SK-N-SH (cell line): ENCODE data around the gene TLL2. TPM values are rescaled to one million over a fixed set of nuclear protein-coding genes. Genes with fewer than 3 reads are reported as not detected.
A peak's percentile ranks its signal among the peaks of the same experiment; 100 is the strongest.

Experiments
- CTCF ChIA-PET: fragments of 300-600, 350-600 bp; formaldehyde crosslinking; extraction: SDS; loops from one replicate; lab custom pipeline; 2021; lab: Yijun Ruan, JAX
- POLR2A ChIA-PET: fragments of 350-600 bp; sonication (Branson Sonifier 250); formaldehyde crosslinking; extraction: SDS; loops from one replicate; lab custom pipeline; 2020; ENCODE audit warnings: antibody characterized with exemption, inconsistent platforms; lab: Yijun Ruan, JAX
- DNase-seq: peaks from one replicate; pipeline ENCODE4 v3.0.0; 2012
- H2AFZ ChIP-seq: fragments of 200-600 bp; sonication (generic); 2 replicates; pipeline ENCODE4 v1.8.1; 2016; ENCODE audit warnings: antibody characterized with exemption, mild to moderate bottlenecking, low read depth
- H3F3A ChIP-seq: fragments of 200-600 bp; sonication (generic); replicated peaks from 2 replicates; pipeline ENCODE3; 2016; ENCODE audit warnings: antibody characterized with exemption, mild to moderate bottlenecking; ENCODE audit not compliant: insufficient read depth
- H3K27ac ChIP-seq, 2 experiments: fragments of 200-500 bp in 1 of 2; fragments of 200-600 bp in 1 of 2; sonication (Bioruptor generic) in 1 of 2; sonication (generic), shearing (Covaris generic) in 1 of 2; 2 replicates each; pipeline versions ENCODE4 v1.5.1 to v1.6.1; 2014 to 2016; ENCODE audit warnings: low read depth in 2 of 2, inconsistent platforms in 1 of 2, low read length in 1 of 2, mild to moderate bottlenecking in 1 of 2, mixed read lengths in 1 of 2
- H3K27me3 ChIP-seq: fragments of 200-600 bp; sonication (generic), shearing (Covaris generic); 2 replicates; pipeline ENCODE4 v1.6.1; 2016; ENCODE audit warnings: mixed run types; ENCODE audit not compliant: insufficient read depth
- H3K36me3 ChIP-seq, 2 experiments: fragments of 200-500 bp in 1 of 2; fragments of 200-600 bp in 1 of 2; sonication (Bioruptor generic) in 1 of 2; sonication (generic) in 1 of 2; replicated peaks in 1 of 2; 2 replicates each; pipeline versions ENCODE3 to v1.5.1; 2014 to 2016; ENCODE audit warnings: low read length in 1 of 2, mild to moderate bottlenecking in 1 of 2; ENCODE audit not compliant: insufficient read depth in 2 of 2, control insufficient read depth in 1 of 2
- H3K4me1 ChIP-seq, 2 experiments: fragments of 200-500 bp in 1 of 2; fragments of 200-600 bp in 1 of 2; sonication (Bioruptor generic) in 1 of 2; sonication (generic), shearing (Covaris generic) in 1 of 2; 2 replicates each; pipeline versions ENCODE4 v1.5.1 to v1.6.1; 2014 to 2016; ENCODE audit warnings: low read depth in 1 of 2, low read length in 1 of 2, mixed run types in 1 of 2; ENCODE audit not compliant: insufficient read depth in 2 of 2, control insufficient read depth in 1 of 2
- H3K4me2 ChIP-seq: fragments of 200-600 bp; sonication (generic), shearing (Covaris generic); 2 replicates; pipeline ENCODE4 v1.6.1; 2017; ENCODE audit warnings: mixed run types
- H3K4me3 ChIP-seq, 2 experiments: fragments of 200-500 bp in 1 of 2; fragments of 200-600 bp in 1 of 2; sonication (Bioruptor generic) in 1 of 2; sonication (generic), shearing (Covaris generic) in 1 of 2; 2 replicates each; pipeline versions ENCODE4 v1.5.1 to v1.8.1; 2014 to 2016; ENCODE audit warnings: low read depth in 2 of 2, inconsistent platforms in 1 of 2, low read length in 1 of 2, mild to moderate bottlenecking in 1 of 2, mixed read lengths in 1 of 2, moderate library complexity in 1 of 2
- H3K79me2 ChIP-seq: fragments of 200-600 bp; sonication (generic); 2 replicates; pipeline ENCODE4 v1.8.1; 2017; ENCODE audit warnings: mild to moderate bottlenecking; ENCODE audit not compliant: insufficient read depth
- H3K9ac ChIP-seq: fragments of 200-600 bp; sonication (generic); 2 replicates; pipeline ENCODE4 v1.6.1; 2017; ENCODE audit warnings: mixed run types
- H3K9me2 ChIP-seq: fragments of 200-600 bp; sonication (generic); 2 replicates; pipeline ENCODE4 v1.6.1; 2017; ENCODE audit warnings: mixed run types
- H3K9me3 ChIP-seq: fragments of 200-600 bp; sonication (generic); 2 replicates; pipeline ENCODE4 v1.6.1; 2017; ENCODE audit warnings: mixed run types, mild to moderate bottlenecking, moderate library complexity
- H4K20me1 ChIP-seq: fragments of 200-600 bp; sonication (generic); 2 replicates; pipeline ENCODE4 v1.6.1; 2017; ENCODE audit warnings: mild to moderate bottlenecking, mixed run types; ENCODE audit not compliant: insufficient read depth
- CHD2 ChIP-seq: fragments of 150-350 bp; IDR thresholded peaks from 2 replicates; pipeline ENCODE4 v1.6.1; 2018; ENCODE audit warnings: low read length; ENCODE audit not compliant: partially characterized antibody
- CTCF ChIP-seq: fragments of 200-600 bp; sonication (generic); IDR thresholded peaks from 2 replicates; pipeline ENCODE4 v1.6.1; 2017; ENCODE audit warnings: antibody characterized with exemption, mild to moderate bottlenecking, moderate library complexity
- EP300 ChIP-seq, 2 experiments: IDR thresholded peaks; 2 replicates each; pipeline versions ENCODE4 v1.4.0 to v1.6.1; 2012; ENCODE audit warnings: borderline replicate concordance in 1 of 2, low read depth in 1 of 2, low read length in 1 of 2
- EZH2phosphoT487 ChIP-seq: fragments of 200-600 bp; sonication (generic); IDR thresholded peaks from 2 replicates; pipeline ENCODE4 v1.6.1; 2017; ENCODE audit warnings: low read depth, mixed run types, mild to moderate bottlenecking, antibody characterized with exemption, moderate library complexity, borderline replicate concordance
- FOXJ3 ChIP-seq: sonication (generic); formaldehyde crosslinking; IDR thresholded peaks from 2 replicates; pipeline ENCODE4 v1.5.1; 2020; ENCODE audit warnings: mild to moderate bottlenecking, missing genetic modification reagents
- FOXM1 ChIP-seq: IDR thresholded peaks from 2 replicates; pipeline ENCODE4 v1.4.0; 2012; ENCODE audit warnings: low read depth, mild to moderate bottlenecking
- JUND ChIP-seq: IDR thresholded peaks from 2 replicates; pipeline ENCODE4 v1.4.0; 2012
- MEF2A ChIP-seq: IDR thresholded peaks from 2 replicates; pipeline ENCODE4 v1.4.0; 2012; ENCODE audit warnings: low read depth, borderline replicate concordance
- NRF1 ChIP-seq: IDR thresholded peaks from 2 replicates; pipeline ENCODE4 v1.6.1; 2012; ENCODE audit warnings: low read depth, mild to moderate bottlenecking, low read length
- RCOR1 ChIP-seq: fragments of 150-350 bp; IDR thresholded peaks from 2 replicates; pipeline ENCODE4 v1.6.1; 2017; ENCODE audit warnings: antibody characterized with exemption, low read length
- RXRA ChIP-seq: IDR thresholded peaks from 2 replicates; pipeline ENCODE4 v1.4.0; 2012; ENCODE audit warnings: low read depth, mild to moderate bottlenecking, borderline replicate concordance
- TEAD4 ChIP-seq: IDR thresholded peaks from 2 replicates; pipeline ENCODE4 v1.4.0; 2012; ENCODE audit warnings: mild to moderate bottlenecking, borderline replicate concordance; ENCODE audit not compliant: insufficient read depth
- YY1 ChIP-seq: IDR thresholded peaks from 2 replicates; pipeline ENCODE4 v1.4.0; 2012; ENCODE audit warnings: low read depth, mild to moderate bottlenecking
- WGBS: methylation state at CpG from one replicate; pipeline ENCODE4 v1.1.6; 2017; ENCODE audit warnings: low lambda C conversion rate; 5-methylcytosine and 5-hydroxymethylcytosine counted together
- polyA plus RNA-seq, 3 experiments: library from polyadenylated mRNA; depleted of rRNA; stranded (reverse); fragments of >200 nt; gene quantifications; 2 replicates each; pipeline ENCODE4 v1.2.3, GENCODE V29; 2012
- TF ChIP-seq, protein P1 (sequence below): IDR thresholded peaks from 2 replicates; pipeline ENCODE4 v1.6.1; 2012; ENCODE audit warnings: mild to moderate bottlenecking, low read depth, low read length, moderate library complexity
- TF ChIP-seq, protein P2 (sequence below): IDR thresholded peaks from 2 replicates; pipeline ENCODE4; 2012

TLL2 gene
- polyA plus RNA-seq, 1 of the 3 experiments (the other 2 are of a cell fraction): 0.36 TPM

DNA sequence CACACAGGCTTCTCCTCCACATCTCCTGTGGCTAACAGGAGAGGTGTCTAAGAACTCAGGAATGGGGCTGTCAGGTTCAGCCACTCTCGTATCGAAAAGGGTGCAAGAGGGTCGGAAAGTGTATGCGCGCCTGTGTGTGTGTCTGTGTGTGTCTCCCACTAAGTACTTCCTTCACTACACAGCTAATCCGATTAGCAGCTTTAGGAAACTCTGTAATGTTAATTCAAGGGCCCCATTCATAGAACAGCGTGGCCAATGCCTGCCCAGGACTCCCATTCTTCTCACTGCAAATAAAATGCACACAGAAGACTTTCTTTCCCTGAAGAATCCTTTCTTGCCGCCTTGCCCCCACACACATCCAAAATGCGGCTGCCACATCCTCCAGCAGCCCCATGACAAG lies 39.9 kb downstream of the TLL2 start:
- WGBS: 63% methylated on average over 9 of the region's 9 CpGs
- Histone ChIP-seq H3F3A (no peaks in the 10 kb centered on the region), H3K27me3 (no peaks in the 10 kb centered on the region), H3K4me3 (no peak overlapping the region), H3K9me3 (no peaks in the 10 kb centered on the region), H3K4me2 (no peak overlapping the region), H3K79me2 (no peaks in the 10 kb centered on the region), H4K20me1 (no peaks in the 10 kb centered on the region), H3K9me2 (no peaks in the 10 kb centered on the region), H3K27ac (no peak overlapping the region), H3K9ac (no peak overlapping the region), H2AFZ (no peak overlapping the region), H3K4me1 (peaks cover 0 to 9% of the 10 kb centered on the region in 2 experiments; a peak in 1 of 4 replicates), H3K36me3 (no peaks in the 10 kb centered on the region)
- DNase-seq: no peak
- CTCF ChIA-PET: interaction anchor here (1.6 to 3.1 kb wide), 2 partner anchors 37 to 40 kb away, joined by 4 to 11 read pairs; partner anchors contain the start of gene TLL2
- POLR2A ChIA-PET: no interaction called here
- TF ChIP-seq, protein P1, sequence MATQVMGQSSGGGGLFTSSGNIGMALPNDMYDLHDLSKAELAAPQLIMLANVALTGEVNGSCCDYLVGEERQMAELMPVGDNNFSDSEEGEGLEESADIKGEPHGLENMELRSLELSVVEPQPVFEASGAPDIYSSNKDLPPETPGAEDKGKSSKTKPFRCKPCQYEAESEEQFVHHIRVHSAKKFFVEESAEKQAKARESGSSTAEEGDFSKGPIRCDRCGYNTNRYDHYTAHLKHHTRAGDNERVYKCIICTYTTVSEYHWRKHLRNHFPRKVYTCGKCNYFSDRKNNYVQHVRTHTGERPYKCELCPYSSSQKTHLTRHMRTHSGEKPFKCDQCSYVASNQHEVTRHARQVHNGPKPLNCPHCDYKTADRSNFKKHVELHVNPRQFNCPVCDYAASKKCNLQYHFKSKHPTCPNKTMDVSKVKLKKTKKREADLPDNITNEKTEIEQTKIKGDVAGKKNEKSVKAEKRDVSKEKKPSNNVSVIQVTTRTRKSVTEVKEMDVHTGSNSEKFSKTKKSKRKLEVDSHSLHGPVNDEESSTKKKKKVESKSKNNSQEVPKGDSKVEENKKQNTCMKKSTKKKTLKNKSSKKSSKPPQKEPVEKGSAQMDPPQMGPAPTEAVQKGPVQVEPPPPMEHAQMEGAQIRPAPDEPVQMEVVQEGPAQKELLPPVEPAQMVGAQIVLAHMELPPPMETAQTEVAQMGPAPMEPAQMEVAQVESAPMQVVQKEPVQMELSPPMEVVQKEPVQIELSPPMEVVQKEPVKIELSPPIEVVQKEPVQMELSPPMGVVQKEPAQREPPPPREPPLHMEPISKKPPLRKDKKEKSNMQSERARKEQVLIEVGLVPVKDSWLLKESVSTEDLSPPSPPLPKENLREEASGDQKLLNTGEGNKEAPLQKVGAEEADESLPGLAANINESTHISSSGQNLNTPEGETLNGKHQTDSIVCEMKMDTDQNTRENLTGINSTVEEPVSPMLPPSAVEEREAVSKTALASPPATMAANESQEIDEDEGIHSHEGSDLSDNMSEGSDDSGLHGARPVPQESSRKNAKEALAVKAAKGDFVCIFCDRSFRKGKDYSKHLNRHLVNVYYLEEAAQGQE: no peak

DNA sequence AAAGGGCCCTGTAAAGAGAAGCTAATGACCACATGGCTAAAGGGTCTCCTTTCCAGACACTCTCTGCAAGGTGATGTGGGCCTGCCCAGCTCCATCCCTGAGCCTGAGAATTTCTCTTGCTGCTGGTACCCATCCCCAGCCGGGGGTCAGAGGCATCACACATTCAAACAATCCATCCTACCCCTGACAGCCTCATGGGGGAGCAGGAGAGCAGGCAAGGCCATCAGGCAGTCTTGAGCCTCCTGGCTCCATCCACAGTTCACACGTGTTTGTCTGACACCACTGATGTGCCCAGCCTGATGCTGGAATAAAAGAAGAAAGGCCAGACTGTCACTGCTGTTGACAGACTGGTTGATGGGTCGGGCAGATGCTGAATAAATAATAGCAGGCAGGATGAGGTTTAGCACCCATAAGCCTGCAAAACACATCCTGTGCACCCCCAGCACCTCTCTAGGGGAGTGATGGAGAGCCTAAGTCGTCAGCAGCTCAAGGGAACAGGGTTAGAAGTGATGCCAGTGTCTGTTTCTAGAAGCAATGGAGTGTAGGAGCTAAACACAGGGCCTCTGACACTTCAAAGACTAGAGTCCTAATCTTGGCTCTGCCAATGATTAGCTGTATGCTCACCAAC lies 43.5 kb downstream of the TLL2 start:
- H3K27me3 ChIP-seq: no peaks in the 10 kb centered on the region; the same call in 1 of the 2 replicates
- DNase-seq: peak; percentile 78
- H4K20me1 ChIP-seq: no peaks in the 10 kb centered on the region
- peaks cover 0 to 9% of the 10 kb centered on the region in 2 experiments; a peak in 1 of 4 replicates for H3K4me1 ChIP-seq
- no peaks in the 10 kb centered on the region for H3F3A ChIP-seq
- H3K9ac ChIP-seq: no peak overlapping the region
- no peak overlapping the region for H3K27ac ChIP-seq
- WGBS: 7% methylated on average over 3 of the region's 4 CpGs
- ChIA-PET POLR2A (interaction anchor here (0.5 kb wide), 1 partner anchor 401 kb away, joined by 3 read pairs; no protein-coding TSS in a partner anchor), CTCF (interaction anchor here (0.6 to 3.8 kb wide), 22 partner anchors 9 to 453 kb away, joined by 3 to 21 read pairs (median 4); partner anchors contain the start of gene TLL2)
- H3K36me3 ChIP-seq: no peaks in the 10 kb centered on the region
- H3K4me2 ChIP-seq: no peak overlapping the region
- H3K9me3 ChIP-seq: no peaks in the 10 kb centered on the region
- H2AFZ ChIP-seq: no peak overlapping the region
- H3K79me2 ChIP-seq: no peaks in the 10 kb centered on the region
- H3K4me3 ChIP-seq: no peak overlapping the region
- H3K9me2 ChIP-seq: no peaks in the 10 kb centered on the region
- TF ChIP-seq RCOR1 (no peak), FOXJ3 (CRISPR knock-in tag) (no peak), CHD2 (no peak), YY1 (no peak), EZH2phosphoT487 (no peak), NRF1 (no peak), RXRA (no peak), CTCF (peak; percentile 53), MEF2A (no peak), TEAD4 (no peak), FOXM1 (no peak), EP300 (IDR thresholded peaks at IDR 0.05; ENCODE audit: borderline replicate concordance in 1 of 2, low read depth in 1 of 2, low read length in 1 of 2) (no peak), JUND (no peak)
- TF ChIP-seq, protein P1: no peak
- TF ChIP-seq, protein P2, sequence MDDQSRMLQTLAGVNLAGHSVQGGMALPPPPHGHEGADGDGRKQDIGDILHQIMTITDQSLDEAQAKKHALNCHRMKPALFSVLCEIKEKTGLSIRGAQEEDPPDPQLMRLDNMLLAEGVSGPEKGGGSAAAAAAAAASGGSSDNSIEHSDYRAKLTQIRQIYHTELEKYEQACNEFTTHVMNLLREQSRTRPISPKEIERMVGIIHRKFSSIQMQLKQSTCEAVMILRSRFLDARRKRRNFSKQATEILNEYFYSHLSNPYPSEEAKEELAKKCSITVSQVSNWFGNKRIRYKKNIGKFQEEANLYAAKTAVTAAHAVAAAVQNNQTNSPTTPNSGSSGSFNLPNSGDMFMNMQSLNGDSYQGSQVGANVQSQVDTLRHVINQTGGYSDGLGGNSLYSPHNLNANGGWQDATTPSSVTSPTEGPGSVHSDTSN: no peak
